HL-60 (cell line): Measurements from ENCODE around the gene RTTN.

Experiments
- DNase-seq, 2 experiments: peaks; one replicate each; pipeline ENCODE4 v3.0.0-alpha.2; 2010 to 2020; ENCODE audit warnings: low read depth in 1 of 2, low spot score in 1 of 2
- H3K27ac ChIP-seq: fragments of 250-450 bp; sonication (Bioruptor Pico); replicated peaks from 2 replicates; pipeline ENCODE4 v1.5.1; 2020; ENCODE audit warnings: mild to moderate bottlenecking, moderate library complexity
- H3K27me3 ChIP-seq: fragments of 250-450 bp; sonication (Bioruptor Pico); 2 replicates; pipeline ENCODE4 v1.5.1; 2021; ENCODE audit warnings: mild to moderate bottlenecking, moderate library complexity; ENCODE audit not compliant: insufficient read depth, poor library complexity, severe bottlenecking
- H3K4me3 ChIP-seq: replicated peaks from 2 replicates; pipeline ENCODE4 v1.5.1; 2011; ENCODE audit warnings: mild to moderate bottlenecking, control low read depth, low read length; ENCODE audit not compliant: insufficient read depth
- GABPA ChIP-seq: IDR thresholded peaks from 2 replicates; pipeline ENCODE4 v1.6.1; 2012; ENCODE audit warnings: low read depth
- POLR2AphosphoS5 ChIP-seq: IDR thresholded peaks from 2 replicates; pipeline ENCODE4 v1.6.1; 2012; ENCODE audit warnings: low read depth
- SPI1 ChIP-seq: IDR thresholded peaks from 2 replicates; pipeline ENCODE4 v1.6.1; 2012; ENCODE audit warnings: low read depth, mild to moderate bottlenecking, borderline replicate concordance
- TF ChIP-seq, protein P1 (sequence below): IDR thresholded peaks from 2 replicates; pipeline ENCODE4 v1.6.1; 2012; ENCODE audit warnings: low read depth; ENCODE audit not compliant: insufficient replicate concordance
- TF ChIP-seq, protein P2 (sequence below): IDR thresholded peaks from one replicate; pipeline ENCODE4 v1.5.1; 2011; ENCODE audit warnings: low read length, control low read depth, inconsistent platforms; ENCODE audit not compliant: insufficient read depth

RTTN gene

DNA sequence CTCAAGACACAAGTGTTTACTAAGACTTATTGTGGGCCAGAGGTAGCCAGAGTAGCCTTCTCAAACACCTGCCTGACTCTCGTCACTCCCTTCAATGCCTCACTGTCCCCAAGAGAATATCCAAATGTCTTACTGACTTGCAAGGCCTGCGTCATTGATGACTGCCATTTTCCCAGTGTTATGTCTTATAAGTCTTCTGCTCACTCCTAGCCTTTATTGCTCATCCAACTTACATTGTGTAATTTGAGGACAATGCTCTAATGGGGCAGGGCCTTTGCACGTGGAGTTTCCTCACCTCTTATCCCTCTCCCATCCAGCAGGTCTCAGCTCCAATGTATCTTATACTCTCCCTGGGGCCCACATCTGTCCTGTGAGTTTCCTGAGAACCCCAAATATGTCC is 247.7 kb downstream of the RTTN start:
- DNase-seq: no peak
- Histone ChIP-seq H3K27me3 (no peaks in the 10 kb centered on the region), H3K27ac (no peak overlapping the region), H3K4me3 (no peak overlapping the region)
- TF ChIP-seq GABPA: no peak
- TF ChIP-seq, protein P1, sequence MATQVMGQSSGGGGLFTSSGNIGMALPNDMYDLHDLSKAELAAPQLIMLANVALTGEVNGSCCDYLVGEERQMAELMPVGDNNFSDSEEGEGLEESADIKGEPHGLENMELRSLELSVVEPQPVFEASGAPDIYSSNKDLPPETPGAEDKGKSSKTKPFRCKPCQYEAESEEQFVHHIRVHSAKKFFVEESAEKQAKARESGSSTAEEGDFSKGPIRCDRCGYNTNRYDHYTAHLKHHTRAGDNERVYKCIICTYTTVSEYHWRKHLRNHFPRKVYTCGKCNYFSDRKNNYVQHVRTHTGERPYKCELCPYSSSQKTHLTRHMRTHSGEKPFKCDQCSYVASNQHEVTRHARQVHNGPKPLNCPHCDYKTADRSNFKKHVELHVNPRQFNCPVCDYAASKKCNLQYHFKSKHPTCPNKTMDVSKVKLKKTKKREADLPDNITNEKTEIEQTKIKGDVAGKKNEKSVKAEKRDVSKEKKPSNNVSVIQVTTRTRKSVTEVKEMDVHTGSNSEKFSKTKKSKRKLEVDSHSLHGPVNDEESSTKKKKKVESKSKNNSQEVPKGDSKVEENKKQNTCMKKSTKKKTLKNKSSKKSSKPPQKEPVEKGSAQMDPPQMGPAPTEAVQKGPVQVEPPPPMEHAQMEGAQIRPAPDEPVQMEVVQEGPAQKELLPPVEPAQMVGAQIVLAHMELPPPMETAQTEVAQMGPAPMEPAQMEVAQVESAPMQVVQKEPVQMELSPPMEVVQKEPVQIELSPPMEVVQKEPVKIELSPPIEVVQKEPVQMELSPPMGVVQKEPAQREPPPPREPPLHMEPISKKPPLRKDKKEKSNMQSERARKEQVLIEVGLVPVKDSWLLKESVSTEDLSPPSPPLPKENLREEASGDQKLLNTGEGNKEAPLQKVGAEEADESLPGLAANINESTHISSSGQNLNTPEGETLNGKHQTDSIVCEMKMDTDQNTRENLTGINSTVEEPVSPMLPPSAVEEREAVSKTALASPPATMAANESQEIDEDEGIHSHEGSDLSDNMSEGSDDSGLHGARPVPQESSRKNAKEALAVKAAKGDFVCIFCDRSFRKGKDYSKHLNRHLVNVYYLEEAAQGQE: no peak

DNA sequence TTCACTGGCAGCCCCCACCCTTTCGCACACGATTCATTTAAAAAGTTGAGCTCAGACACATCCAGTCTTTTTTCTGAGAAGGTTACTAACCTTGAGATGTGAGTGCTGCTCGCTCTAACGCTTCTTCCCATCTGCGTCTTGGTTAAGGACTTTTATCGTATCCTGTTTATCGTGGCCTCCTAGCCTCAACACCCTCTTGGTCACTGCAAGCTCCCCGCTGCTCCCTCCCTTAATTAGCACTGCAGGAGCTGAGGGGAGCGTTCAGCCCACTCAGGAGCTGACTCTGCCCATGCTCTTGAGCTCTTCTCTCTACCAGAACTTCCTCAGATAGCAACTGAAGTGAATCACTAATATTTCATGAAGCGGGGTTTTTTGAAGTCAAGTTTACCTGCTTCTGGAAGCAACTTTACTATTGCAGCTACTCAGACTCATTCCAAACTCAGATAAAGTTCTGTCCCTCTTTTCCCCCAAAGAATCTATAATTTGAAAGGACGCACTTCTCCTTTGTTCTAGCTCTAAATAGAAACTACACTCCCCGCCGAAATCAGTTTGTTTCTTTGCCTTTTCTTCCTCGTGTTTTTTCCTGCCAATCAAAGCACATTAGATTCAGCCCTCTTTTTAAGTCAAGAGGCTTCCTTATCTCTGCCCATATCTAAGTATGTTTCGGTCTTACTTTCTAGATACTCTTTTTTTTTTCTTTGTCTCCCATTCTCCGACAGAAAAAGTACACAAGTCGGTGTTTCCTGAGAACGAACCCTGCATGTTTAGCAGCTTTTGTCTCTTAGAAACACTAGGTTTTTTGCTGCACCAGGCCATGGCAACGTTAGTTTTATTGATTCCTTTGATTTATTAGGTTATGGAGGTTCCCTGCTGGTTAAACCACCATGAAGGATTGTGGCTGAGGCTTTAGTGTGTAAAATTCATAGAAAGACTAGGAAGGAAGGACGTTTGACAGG is 248.5 kb downstream of the RTTN start:
- no peak for DNase-seq
- no peaks in the 10 kb centered on the region for H3K27me3 ChIP-seq
- H3K4me3 ChIP-seq: no peak overlapping the region
- no peak for TF ChIP-seq GABPA
- TF ChIP-seq, protein P1: no peak
- TF ChIP-seq, protein P2, sequence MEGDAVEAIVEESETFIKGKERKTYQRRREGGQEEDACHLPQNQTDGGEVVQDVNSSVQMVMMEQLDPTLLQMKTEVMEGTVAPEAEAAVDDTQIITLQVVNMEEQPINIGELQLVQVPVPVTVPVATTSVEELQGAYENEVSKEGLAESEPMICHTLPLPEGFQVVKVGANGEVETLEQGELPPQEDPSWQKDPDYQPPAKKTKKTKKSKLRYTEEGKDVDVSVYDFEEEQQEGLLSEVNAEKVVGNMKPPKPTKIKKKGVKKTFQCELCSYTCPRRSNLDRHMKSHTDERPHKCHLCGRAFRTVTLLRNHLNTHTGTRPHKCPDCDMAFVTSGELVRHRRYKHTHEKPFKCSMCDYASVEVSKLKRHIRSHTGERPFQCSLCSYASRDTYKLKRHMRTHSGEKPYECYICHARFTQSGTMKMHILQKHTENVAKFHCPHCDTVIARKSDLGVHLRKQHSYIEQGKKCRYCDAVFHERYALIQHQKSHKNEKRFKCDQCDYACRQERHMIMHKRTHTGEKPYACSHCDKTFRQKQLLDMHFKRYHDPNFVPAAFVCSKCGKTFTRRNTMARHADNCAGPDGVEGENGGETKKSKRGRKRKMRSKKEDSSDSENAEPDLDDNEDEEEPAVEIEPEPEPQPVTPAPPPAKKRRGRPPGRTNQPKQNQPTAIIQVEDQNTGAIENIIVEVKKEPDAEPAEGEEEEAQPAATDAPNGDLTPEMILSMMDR: no peak
- TF ChIP-seq POLR2AphosphoS5: no peak
- no peak for TF ChIP-seq SPI1
- no peak overlapping the region for H3K27ac ChIP-seq

DNA sequence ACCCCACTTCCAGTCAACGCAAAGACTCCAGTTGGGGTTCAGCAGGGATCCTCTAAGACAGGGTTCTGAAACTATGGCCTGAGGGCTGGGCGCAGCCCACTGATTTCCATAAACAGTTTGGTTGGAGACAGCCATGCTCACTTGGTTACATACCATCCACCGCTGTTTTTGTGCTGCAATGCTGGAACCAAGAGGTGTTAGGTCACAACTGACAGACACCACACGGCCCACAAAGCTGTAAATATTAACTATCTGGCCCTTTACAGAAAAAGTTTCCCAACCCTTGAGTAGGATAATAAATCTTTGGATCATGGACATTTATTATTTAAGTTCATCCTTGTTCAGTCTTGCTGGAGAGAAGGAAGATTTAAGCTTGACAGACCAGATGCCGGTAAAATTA is 249.4 kb downstream of the RTTN start:
- Histone ChIP-seq H3K27ac (no peak overlapping the region), H3K27me3 (no peaks in the 10 kb centered on the region), H3K4me3 (no peak overlapping the region)
- DNase-seq: no peak
- TF ChIP-seq, protein P1: no peak
- TF ChIP-seq, protein P2: no peak
- TF ChIP-seq GABPA (no peak), SPI1 (no peak), POLR2AphosphoS5 (no peak)
